Adrenal gland (tissue), 12 donors: ENCODE measurements around the gene ZFYVE1. TPM values are rescaled to one million over a fixed set of nuclear protein-coding genes. Genes with fewer than 3 reads are reported as not detected.
A peak's percentile ranks its signal among the peaks of the same experiment; 100 is the strongest.

Experiments used
- DNase-seq, 7 donors: peaks; one replicate each; pipeline ENCODE4 v3.0.0-alpha.2; 2019 to 2020
- H3K27ac ChIP-seq, 5 donors: fragments of 200-600 bp; sonication (generic) in 4 of 5; 1 replicate in 3 of 5; 2 replicates in 2 of 5; pipeline versions ENCODE4 v1.5.1 to v1.8.0; 2016 to 2020; ENCODE audit warnings: mild to moderate bottlenecking in 1 of 5
- H3K27me3 ChIP-seq: fragments of 200-600 bp; 2 replicates; pipeline ENCODE4 v1.8.0; 2021
- H3K36me3 ChIP-seq, 2 donors: fragments of 200-600 bp; replicated peaks in 1 of 2; 1 replicate in 1 of 2; 2 replicates in 1 of 2; pipeline versions ENCODE4 v1.5.1 to v1.8.0; 2018 to 2022
- H3K4me1 ChIP-seq, 2 donors: fragments of 200-600 bp; replicated peaks in 1 of 2; 1 replicate in 1 of 2; 2 replicates in 1 of 2; pipeline versions ENCODE4 v1.5.1 to v1.8.0; 2018 to 2021
- H3K4me3 ChIP-seq, 4 donors: fragments of 200-600 bp; sonication (generic) in 3 of 4; one replicate each; pipeline ENCODE4 v1.5.1; 2016 to 2018
- H3K9me3 ChIP-seq, 3 donors: fragments of 200-600 bp; sonication (generic) in 1 of 3; replicated peaks in 1 of 3; 1 replicate in 2 of 3; 2 replicates in 1 of 3; pipeline versions ENCODE4 v1.5.1 to v1.8.0; 2016 to 2021
- CTCF ChIP-seq, 6 experiments: fragments of 450-650 bp in 4 of 6; fragments of 200-600 bp in 2 of 6; sonication (generic) in 1 of 6; IDR thresholded peaks; 1 replicate in 5 of 6; 2 replicates in 1 of 6; pipeline versions ENCODE4 v1.5.1 to v1.8.0; 2016 to 2021; ENCODE audit warnings: antibody characterized with exemption in 6 of 6, mild to moderate bottlenecking in 2 of 6, moderate library complexity in 1 of 6
- POLR2A ChIP-seq, 2 donors: fragments of 450-650 bp; IDR thresholded peaks; one replicate each; pipeline ENCODE4 v1.6.1; 2017; ENCODE audit warnings: antibody characterized with exemption in 2 of 2, mild to moderate bottlenecking in 2 of 2, moderate library complexity in 1 of 2
- WGBS, 4 donors: extraction: QIAGEN DNeasy Blood & Tissue Kit in 2 of 4; methylation state at CpG; one replicate each; pipeline versions ENCODE4 v1.1.5 to v1.1.7; 2013 to 2017; 5-methylcytosine and 5-hydroxymethylcytosine counted together
- intact Hi-C, 2 donors: fragments of 100-400 bp; cut with DNase I; formaldehyde crosslinking; loops; one replicate each; pipeline versions ENCODE4 v1.14.1 to v1.15.0; 2022 to 2023
- polyA plus RNA-seq, 3 donors: library from polyadenylated mRNA; stranded (reverse); fragments of 200-250 nt in 2 of 3; fragments of 350-450 nt in 1 of 3; fragmentation: Illumina TruSeq in 1 of 3; extraction: RNeasy Lipid Tissue Mini Kit (QIAGEN cat#74804) in 1 of 3; gene quantifications; one replicate each; pipeline ENCODE4 v1.2.3, GENCODE V29; 2013 to 2014
- total RNA-seq, 9 donors: library from RNA; depleted of rRNA in 4 of 9; stranded (reverse); fragments of >200 nt in 4 of 9; fragments of 120-200 nt in 1 of 9; fragmentation: NEBNext Ultra II Directional in 1 of 9; extraction: Animal tissue kit (Norgen Biotek cat#: 25700) in 1 of 9; gene quantifications; one replicate each; pipeline versions ENCODE4 v1.1.0 to v1.2.4, GENCODE V29; 2013 to 2023
- donor health status: healthy with polysubstance abuse.
- donor health status: Bipolar disorder and iron deficiency.
- donor health status: DM: yes; HTN: yes; CAD: no.
- donor health status: DM: no; HTN: no; CAD: no.
- donor health status: DM: no; HTN: no; CAD: no.
- donor health status: DM: yes; HTN: yes; CAD: no.

Gene ZFYVE1
- total and polyA plus RNA-seq, 12 donors: 8.2 to 41.3 (median 26.5) TPM

- no peaks in the 10 kb centered on the region for H3K9me3 ChIP-seq
- H3K4me3 ChIP-seq: no peak overlapping the region
- no peak for TF ChIP-seq CTCF (IDR thresholded peaks at IDR 0.05)
- peaks cover 10 to 14% of the 10 kb centered on the region in 2 donors for H3K4me1 ChIP-seq
- no peak overlapping the region for H3K27ac ChIP-seq
- H3K27me3 ChIP-seq: no peaks in the 10 kb centered on the region
- no peak for DNase-seq
- WGBS, 4 donors: 89 to 94% (median 92%) methylated on average over 14 of the region's 14 CpGs
- intact Hi-C loops: no loop called here
- H3K36me3 ChIP-seq: peaks cover 0 to 28% of the 10 kb centered on the region in 2 donors
Observed at GRCh38 chr14:72942934-72943333, 84.0 kb downstream of the ZFYVE1 start.

- TF ChIP-seq CTCF (IDR thresholded peaks at IDR 0.05): no peak
- no peak for TF ChIP-seq POLR2A (IDR thresholded peaks at IDR 0.05)
- no peak overlapping the region for H3K4me3 ChIP-seq
- peaks cover 10 to 14% of the 10 kb centered on the region in 2 donors for H3K4me1 ChIP-seq
- 85 to 93% (median 88%) methylated on average over 10 to 12 of the region's 12 CpGs for WGBS, 4 donors
- peaks cover 0 to 28% of the 10 kb centered on the region in 2 donors for H3K36me3 ChIP-seq
- DNase-seq: no peak
- no peaks in the 10 kb centered on the region for H3K27me3 ChIP-seq
- H3K9me3 ChIP-seq: no peaks in the 10 kb centered on the region
- intact Hi-C loops: no loop called here
- H3K27ac ChIP-seq: no peak overlapping the region
Observed at GRCh38 chr14:72941286-72941985, 85.5 kb downstream of the ZFYVE1 start.

- TF ChIP-seq CTCF (IDR thresholded peaks at IDR 0.05) (no peak), POLR2A (IDR thresholded peaks at IDR 0.05) (peak in 1 of 2 donors; percentile 34)
- Histone ChIP-seq H3K27ac (peak overlapping the region in 4 of 5 donors; percentile 42 to 71 (median 68)), H3K4me3 (peak overlapping the region in 1 of 4 donors; percentile 24), H3K36me3 (peaks cover 0 to 28% of the 10 kb centered on the region in 2 donors), H3K27me3 (no peaks in the 10 kb centered on the region), H3K4me1 (peaks cover 10 to 14% of the 10 kb centered on the region in 2 donors), H3K9me3 (no peaks in the 10 kb centered on the region)
- intact Hi-C loops: no loop called here
- 22 to 62% (median 46%) methylated on average over 10 to 13 of the region's 13 CpGs for WGBS, 4 donors
- peak; percentile 23 to 78 (median 64) for DNase-seq
Observed at GRCh38 chr14:72939630-72940029, 87.3 kb downstream of the ZFYVE1 start.

GRCh38 chr14:72932893-72933292 is 94.0 kb downstream of the ZFYVE1 start:
- Histone ChIP-seq H3K4me3 (no peak overlapping the region), H3K27me3 (no peaks in the 10 kb centered on the region), H3K27ac (no peak overlapping the region), H3K36me3 (no peaks in the 10 kb centered on the region), H3K4me1 (no peaks in the 10 kb centered on the region), H3K9me3 (no peaks in the 10 kb centered on the region)
- no peak for DNase-seq
- no peak for TF ChIP-seq POLR2A (IDR thresholded peaks at IDR 0.05)
- TF ChIP-seq CTCF (IDR thresholded peaks at IDR 0.05): no peak
- WGBS, 4 donors: 81 to 97% (median 90%) methylated on average over 7 of the region's 7 CpGs
- intact Hi-C loops: no loop called here
